GOT3 (cell line): ENCODE results near the gene CYP39A1.
"Not testable (repeated sequence)": the region's sequence is repeated elsewhere in the genome, so short reads cannot be mapped to it uniquely, and the experiment has no call there.

Experiments
- DNase-seq: peaks from one replicate; lab custom pipeline; 2025; ENCODE audit warnings: mixed read lengths; lab: John Stamatoyannopoulos, UW

Gene CYP39A1

GRCh38 chr6:46648869-46649492 lies 3.6 kb downstream of the CYP39A1 start:
- no peak for DNase-seq

- DNase-seq: not testable (repeated sequence)
Measured at GRCh38 chr6:46648108-46648507, 4.5 kb downstream of the CYP39A1 start.

- DNase-seq: no peak
Measured at GRCh38 chr6:46645265-46645664, 7.4 kb downstream of the CYP39A1 start.

- DNase-seq: no peak
Measured at GRCh38 chr6:46642928-46643751, 9.5 kb downstream of the CYP39A1 start.

GRCh38 chr6:46638650-46639049 lies 14.0 kb downstream of the CYP39A1 start:
- no peak for DNase-seq

- no peak for DNase-seq
Measured at GRCh38 chr6:46637933-46638332, 14.7 kb downstream of the CYP39A1 start.

- DNase-seq: no peak
Measured at GRCh38 chr6:46637145-46637544, 15.5 kb downstream of the CYP39A1 start.

GRCh38 chr6:46635462-46635861 lies 17.2 kb downstream of the CYP39A1 start:
- DNase-seq: no peak

GRCh38 chr6:46632053-46632452 lies 20.6 kb downstream of the CYP39A1 start:
- DNase-seq: no peak

- DNase-seq: no peak
Measured at GRCh38 chr6:46629691-46630090, 22.9 kb downstream of the CYP39A1 start.

- no peak for DNase-seq
Measured at GRCh38 chr6:46628976-46629375, 23.6 kb downstream of the CYP39A1 start.

GRCh38 chr6:46628498-46628897 lies 24.1 kb downstream of the CYP39A1 start:
- DNase-seq: no peak

GRCh38 chr6:46626976-46627375 lies 25.6 kb downstream of the CYP39A1 start:
- DNase-seq: no peak

GRCh38 chr6:46626228-46626909 lies 26.2 kb downstream of the CYP39A1 start:
- no peak for DNase-seq

GRCh38 chr6:46618726-46619125 lies 33.9 kb downstream of the CYP39A1 start:
- DNase-seq: no peak

GRCh38 chr6:46612645-46613044 lies 40.0 kb downstream of the CYP39A1 start:
- no peak for DNase-seq

- DNase-seq: no peak
Measured at GRCh38 chr6:46610862-46611553, 41.6 kb downstream of the CYP39A1 start.

- no peak for DNase-seq
Measured at GRCh38 chr6:46606338-46606737, 46.3 kb downstream of the CYP39A1 start.

- no peak for DNase-seq
Measured at GRCh38 chr6:46605091-46605797, 47.4 kb downstream of the CYP39A1 start.

- DNase-seq: no peak
Measured at GRCh38 chr6:46598215-46598614, 54.4 kb downstream of the CYP39A1 start.

- no peak for DNase-seq
Measured at GRCh38 chr6:46592740-46593139, 59.9 kb downstream of the CYP39A1 start.

- no peak for DNase-seq
Measured at GRCh38 chr6:46592046-46592445, 60.6 kb downstream of the CYP39A1 start.
